Right cardiac atrium (tissue), 5 donors: ENCODE results near the gene MTERF1. TPM values are rescaled to one million over a fixed set of nuclear protein-coding genes. Genes with fewer than 3 reads are reported as not detected.
A peak's percentile ranks its signal among the peaks of the same experiment; 100 is the strongest.

Source experiments
- ATAC-seq, 2 donors: fragments of 200-7000 bp; cut with Tn5 transposase; one replicate each; pipeline versions ENCODE4 v1.8.0 to v1.9.1; 2020; ENCODE audit warnings: moderate library complexity in 2 of 2, mild to moderate bottlenecking in 1 of 2
- DNase-seq, 3 donors: peaks; one replicate each; pipeline ENCODE4 v3.0.0-alpha.2; 2020
- H3K27ac ChIP-seq: one replicate; pipeline ENCODE4 v1.5.1; 2013; ENCODE audit warnings: mild to moderate bottlenecking, low read length, control low read depth, moderate library complexity
- H3K27me3 ChIP-seq: one replicate; pipeline ENCODE4 v1.6.1; 2013; ENCODE audit not compliant: control insufficient read depth, insufficient read depth
- H3K4me1 ChIP-seq: one replicate; pipeline ENCODE4 v1.6.1; 2013; ENCODE audit warnings: low read length; ENCODE audit not compliant: control insufficient read depth, insufficient read depth
- H3K4me3 ChIP-seq: one replicate; pipeline ENCODE4 v1.5.1; 2013; ENCODE audit warnings: low read length, control low read depth
- H3K9me3 ChIP-seq: one replicate; pipeline ENCODE4 v1.6.1; 2013; ENCODE audit warnings: low read length; ENCODE audit not compliant: control insufficient read depth
- WGBS: extraction: QIAGEN DNeasy Blood & Tissue Kit; methylation state at CpG from one replicate; pipeline ENCODE4 v1.1.7; 2013; 5-methylcytosine and 5-hydroxymethylcytosine counted together
- intact Hi-C, 4 donors: fragments of 100-400 bp; cut with DNase I; formaldehyde crosslinking; loops; one replicate each; pipeline versions ENCODE4 v1.11.0 to v1.14.0; 2022 to 2023
- long read RNA-seq, 4 donors: library from polyadenylated mRNA; unstranded; transcript quantifications; one replicate each; pipeline ENCODE4 v2.0.0, GENCODE V29; 2020 to 2021
- polyA plus RNA-seq: library from polyadenylated mRNA; stranded (reverse); fragments of 200-250 nt; gene quantifications from one replicate; pipeline ENCODE4 v1.2.3, GENCODE V29; 2013
- total RNA-seq, 4 donors: library from RNA; stranded (reverse); fragmentation: NEBNext Ultra II Directional; extraction: Animal tissue kit (Norgen Biotek cat#: 25700); gene quantifications; one replicate each; pipeline ENCODE4 v1.2.1, GENCODE V29; 2021
- donor health status: healthy with polysubstance abuse.
- donor health status: DM: no; HTN: yes; CAD: no.
- donor health status: DM: no; HTN: no; CAD: no.
- donor health status: DM: no; HTN: yes; CAD: no; lungs with severe emphysema.
- donor health status: DM: yes; HTN: yes; CAD: no.

Gene MTERF1
- total RNA-seq (1 to 10 TPM; 6.5 to 7.6 (median 7.1) TPM), polyA plus RNA-seq (5.7 TPM)
- long read RNA-seq, donor 1, transcript MTERF1-201 (3 exons, 1,997 nt), result major isoform, 7 of 10 reads
- long read RNA-seq, donor 1, partial matches to known transcripts, result 0 of 10 reads
- long read RNA-seq, donor 1, other reads (novel, unspliced or antisense), result 2 of 10 reads
- long read RNA-seq, donor 2, partial matches to known transcripts, result 0 of 2 reads
- long read RNA-seq, donor 2, other reads (novel, unspliced or antisense), result 0 of 2 reads
- long read RNA-seq, donor 3, transcript MTERF1-201 (3 exons, 1,997 nt), result major isoform, 16 of 23 reads
- long read RNA-seq, donor 3, partial matches to known transcripts, result 0 of 23 reads
- long read RNA-seq, donor 3, other reads (novel, unspliced or antisense), result 4 of 23 reads
- long read RNA-seq, donor 4, partial matches to known transcripts, result 0 of 4 reads
- long read RNA-seq, donor 4, other reads (novel, unspliced or antisense), result 1 of 4 reads

- peaks cover 3% of the 10 kb centered on the region for H3K4me1 ChIP-seq
- H3K27ac ChIP-seq, result peak within 1 kb of the TSS; percentile 30
- peak; percentile 94 to 98 (median 97) for DNase-seq
- intact Hi-C loops, result no loop called here
- no peaks in the 10 kb centered on the region for H3K9me3 ChIP-seq
- peak within 1 kb of the TSS; percentile 98 for H3K4me3 ChIP-seq
- H3K27me3 ChIP-seq, result no peaks in the 10 kb centered on the region
- peak; percentile 100 for ATAC-seq
- 3% methylated on average over 43 of the region's 43 CpGs for WGBS
These were observed at the start of gene MTERF1 for GRCh38 chr7:91880413-91881241. Gene MTERF1 (minus strand): TSS chr7:91880702. CDS start chr7:91880083, 619 bp downstream.

- intact Hi-C loops, result no loop called here
- 79% methylated on average over 3 of the region's 3 CpGs for WGBS
- H3K4me1 ChIP-seq, result no peaks in the 10 kb centered on the region
These were observed 49.0 kb upstream of the MTERF1 start for GRCh38 chr7:91929463-91929862.

GRCh38 chr7:91927912-91928311 is 47.4 kb upstream of the MTERF1 start:
- ATAC-seq (no peak), DNase-seq (no peak)
- H3K9me3 ChIP-seq, result no peaks in the 10 kb centered on the region
- intact Hi-C loops, result no loop called here
- 81% methylated on average over 6 of the region's 6 CpGs for WGBS
- no peaks in the 10 kb centered on the region for H3K27me3 ChIP-seq
- H3K4me1 ChIP-seq, result no peaks in the 10 kb centered on the region
- no peak overlapping the region for H3K27ac ChIP-seq
- H3K4me3 ChIP-seq, result no peak overlapping the region

More at GRCh38 chr7:91929463-91929862, 49.0 kb upstream of the MTERF1 start:
- Histone ChIP-seq H3K4me3 (no peak overlapping the region), H3K27ac (no peak overlapping the region), H3K27me3 (no peaks in the 10 kb centered on the region), H3K9me3 (no peaks in the 10 kb centered on the region)
- DNase-seq (no peak), ATAC-seq (no peak)

- no peak for DNase-seq
- 64% methylated on average over 4 of the region's 4 CpGs for WGBS
These were observed 42.4 kb upstream of the MTERF1 start for GRCh38 chr7:91922857-91923256.

GRCh38 chr7:91918356-91918755 is 37.9 kb upstream of the MTERF1 start:
- intact Hi-C loops, result no loop called here
- no peaks in the 10 kb centered on the region for H3K27me3 ChIP-seq
- ATAC-seq (no peak), DNase-seq (no peak)
- H3K4me3 ChIP-seq, result no peak overlapping the region
- H3K4me1 ChIP-seq, result no peaks in the 10 kb centered on the region
- no peak overlapping the region for H3K27ac ChIP-seq
- WGBS, result 73% methylated on average over 1 of the region's 1 CpG
- H3K9me3 ChIP-seq, result no peaks in the 10 kb centered on the region

More at GRCh38 chr7:91922857-91923256, 42.4 kb upstream of the MTERF1 start:
- ATAC-seq, result no peak
- intact Hi-C loops, result no loop called here
- H3K27me3 ChIP-seq, result no peaks in the 10 kb centered on the region
- H3K9me3 ChIP-seq, result no peaks in the 10 kb centered on the region
- no peaks in the 10 kb centered on the region for H3K4me1 ChIP-seq
- H3K27ac ChIP-seq, result no peak overlapping the region
- no peak overlapping the region for H3K4me3 ChIP-seq

DNA sequence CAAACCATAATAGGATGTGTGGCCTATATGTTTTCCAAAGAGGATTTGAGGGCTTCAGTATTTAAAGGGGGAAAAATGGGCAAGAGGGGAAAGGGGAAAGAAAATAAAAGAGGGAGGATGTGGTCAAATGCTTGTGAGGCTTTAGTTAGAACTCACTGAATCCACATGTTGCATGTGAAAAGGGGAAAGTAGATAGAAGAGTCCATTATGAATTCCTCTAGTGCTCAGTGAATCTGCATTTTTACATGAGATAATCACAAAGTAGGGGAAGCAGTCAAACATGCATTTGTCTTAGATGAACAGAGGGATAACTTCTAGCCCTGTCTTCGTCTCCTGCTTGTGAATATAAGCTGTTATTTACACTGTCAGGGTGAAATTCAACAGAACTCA is 35.5 kb upstream of the MTERF1 start:
- WGBS, result 85% methylated on average over 1 of the region's 1 CpG
- no peaks in the 10 kb centered on the region for H3K4me1 ChIP-seq
- ATAC-seq (no peak), DNase-seq (no peak)
- no peak overlapping the region for H3K4me3 ChIP-seq
- no peaks in the 10 kb centered on the region for H3K9me3 ChIP-seq
- intact Hi-C loops, result no loop called here
- no peak overlapping the region for H3K27ac ChIP-seq
- H3K27me3 ChIP-seq, result no peaks in the 10 kb centered on the region

- Histone ChIP-seq H3K9me3 (no peaks in the 10 kb centered on the region), H3K4me3 (no peak overlapping the region), H3K4me1 (no peaks in the 10 kb centered on the region), H3K27me3 (no peaks in the 10 kb centered on the region), H3K27ac (no peak overlapping the region)
- DNase-seq (no peak), ATAC-seq (no peak)
- intact Hi-C loops, result no loop called here
- WGBS, result 92% methylated on average over 3 of the region's 3 CpGs
These were observed 35.0 kb upstream of the MTERF1 start for GRCh38 chr7:91915401-91916050.

GRCh38 chr7:91913612-91914011 is 33.1 kb upstream of the MTERF1 start:
- DNase-seq (no peak), ATAC-seq (peak; percentile 33 to 81)
- Histone ChIP-seq H3K27me3 (no peaks in the 10 kb centered on the region), H3K9me3 (no peaks in the 10 kb centered on the region), H3K4me3 (no peak overlapping the region), H3K27ac (no peak overlapping the region), H3K4me1 (no peaks in the 10 kb centered on the region)
- intact Hi-C loops, result no loop called here
- WGBS, result 65% methylated on average over 2 of the region's 2 CpGs

DNA sequence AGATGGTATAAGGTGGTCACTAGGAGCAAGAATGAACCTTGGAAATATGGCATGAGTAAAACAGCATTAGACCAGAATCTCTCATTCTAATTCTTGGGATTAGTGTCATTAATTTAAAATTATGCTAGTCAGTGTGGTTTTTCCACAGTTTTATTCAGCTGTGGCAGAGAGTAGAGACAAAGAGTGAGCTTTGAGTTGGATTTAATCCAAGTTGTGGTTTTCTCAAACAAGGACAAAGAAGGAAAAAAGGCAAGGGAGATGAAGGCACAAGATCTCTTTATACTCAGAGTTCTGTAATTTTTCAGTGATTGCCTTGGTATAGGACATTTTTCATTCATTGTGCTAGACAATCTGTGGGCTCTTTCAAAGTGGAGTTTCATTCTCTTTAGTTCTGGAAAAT is 32.0 kb upstream of the MTERF1 start:
- intact Hi-C loops, result no loop called here
- no peak for ATAC-seq

GRCh38 chr7:91911121-91911520 is 30.6 kb upstream of the MTERF1 start:
- Histone ChIP-seq H3K4me3 (no peak overlapping the region), H3K27ac (no peak overlapping the region), H3K4me1 (no peaks in the 10 kb centered on the region), H3K9me3 (no peaks in the 10 kb centered on the region), H3K27me3 (no peaks in the 10 kb centered on the region)
- WGBS, result 95% methylated on average over 4 of the region's 4 CpGs
- ATAC-seq (no peak), DNase-seq (no peak)
- intact Hi-C loops, result no loop called here

More for the DNA sequence above, 32.0 kb upstream of the MTERF1 start:
- DNase-seq, result no peak
- no peaks in the 10 kb centered on the region for H3K4me1 ChIP-seq
- H3K27me3 ChIP-seq, result no peaks in the 10 kb centered on the region
- H3K9me3 ChIP-seq, result no peaks in the 10 kb centered on the region
- no peak overlapping the region for H3K27ac ChIP-seq
- no peak overlapping the region for H3K4me3 ChIP-seq

DNA sequence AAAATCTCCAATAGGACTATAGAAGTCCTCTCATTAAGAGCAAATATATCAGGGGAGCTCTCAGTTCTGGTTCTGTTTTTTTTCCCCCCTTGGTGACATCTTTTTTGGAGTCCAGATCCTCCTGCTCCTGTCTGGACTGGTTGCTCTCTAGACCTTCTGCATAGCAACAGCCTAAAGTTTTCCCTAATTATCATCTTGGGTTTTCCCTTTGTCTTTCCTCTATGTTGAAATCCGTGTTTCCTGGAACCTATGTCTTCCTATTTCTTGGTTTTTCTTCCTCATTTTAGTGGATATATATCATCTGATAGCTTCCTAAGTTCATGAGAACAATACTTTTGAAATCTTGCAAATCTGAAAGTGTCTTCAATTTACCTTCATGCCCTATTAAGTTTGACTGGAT is 29.7 kb upstream of the MTERF1 start:
- Histone ChIP-seq H3K27me3 (no peaks in the 10 kb centered on the region), H3K9me3 (no peaks in the 10 kb centered on the region), H3K27ac (no peak overlapping the region), H3K4me1 (no peaks in the 10 kb centered on the region), H3K4me3 (no peak overlapping the region)
- intact Hi-C loops, result no loop called here
- WGBS, result 62% methylated on average over 1 of the region's 1 CpG
- no peak for DNase-seq
- ATAC-seq, result no peak
